ENCODE measurements around the gene CDH23.

Gene CDH23

GRCh38 chr10:71799608-71800453 is 403.1 kb downstream of the CDH23 start:
- no peak overlapping the region for H3K4me3 ChIP-seq (ENCODE audit: low read depth, low read length)
- no peak for DNase-seq (ENCODE audit: low read depth)
- TF ChIP-seq, protein P1, sequence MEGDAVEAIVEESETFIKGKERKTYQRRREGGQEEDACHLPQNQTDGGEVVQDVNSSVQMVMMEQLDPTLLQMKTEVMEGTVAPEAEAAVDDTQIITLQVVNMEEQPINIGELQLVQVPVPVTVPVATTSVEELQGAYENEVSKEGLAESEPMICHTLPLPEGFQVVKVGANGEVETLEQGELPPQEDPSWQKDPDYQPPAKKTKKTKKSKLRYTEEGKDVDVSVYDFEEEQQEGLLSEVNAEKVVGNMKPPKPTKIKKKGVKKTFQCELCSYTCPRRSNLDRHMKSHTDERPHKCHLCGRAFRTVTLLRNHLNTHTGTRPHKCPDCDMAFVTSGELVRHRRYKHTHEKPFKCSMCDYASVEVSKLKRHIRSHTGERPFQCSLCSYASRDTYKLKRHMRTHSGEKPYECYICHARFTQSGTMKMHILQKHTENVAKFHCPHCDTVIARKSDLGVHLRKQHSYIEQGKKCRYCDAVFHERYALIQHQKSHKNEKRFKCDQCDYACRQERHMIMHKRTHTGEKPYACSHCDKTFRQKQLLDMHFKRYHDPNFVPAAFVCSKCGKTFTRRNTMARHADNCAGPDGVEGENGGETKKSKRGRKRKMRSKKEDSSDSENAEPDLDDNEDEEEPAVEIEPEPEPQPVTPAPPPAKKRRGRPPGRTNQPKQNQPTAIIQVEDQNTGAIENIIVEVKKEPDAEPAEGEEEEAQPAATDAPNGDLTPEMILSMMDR (IDR thresholded peaks at IDR 0.05; ENCODE audit: control insufficient read depth, extremely low read depth, insufficient read depth) = no peak

- DNase-seq (ENCODE audit: low read depth) = no peak
- TF ChIP-seq, protein P1 (IDR thresholded peaks at IDR 0.05; ENCODE audit: control insufficient read depth, extremely low read depth, insufficient read depth) = no peak
- H3K4me3 ChIP-seq (ENCODE audit: low read depth, low read length) = no peak overlapping the region
Observed at GRCh38 chr10:71801361-71801760, 404.6 kb downstream of the CDH23 start.

GRCh38 chr10:71802235-71802634 is 405.5 kb downstream of the CDH23 start:
- H3K4me3 ChIP-seq (ENCODE audit: low read depth, low read length) = no peak overlapping the region
- TF ChIP-seq, protein P1 (IDR thresholded peaks at IDR 0.05; ENCODE audit: control insufficient read depth, extremely low read depth, insufficient read depth) = no peak
- DNase-seq (ENCODE audit: low read depth) = no peak

GRCh38 chr10:71802715-71803488 is 406.2 kb downstream of the CDH23 start:
- no peak for DNase-seq (ENCODE audit: low read depth)
- no peak overlapping the region for H3K4me3 ChIP-seq (ENCODE audit: low read depth, low read length)
- TF ChIP-seq, protein P1 (IDR thresholded peaks at IDR 0.05; ENCODE audit: control insufficient read depth, extremely low read depth, insufficient read depth) = no peak

DNA sequence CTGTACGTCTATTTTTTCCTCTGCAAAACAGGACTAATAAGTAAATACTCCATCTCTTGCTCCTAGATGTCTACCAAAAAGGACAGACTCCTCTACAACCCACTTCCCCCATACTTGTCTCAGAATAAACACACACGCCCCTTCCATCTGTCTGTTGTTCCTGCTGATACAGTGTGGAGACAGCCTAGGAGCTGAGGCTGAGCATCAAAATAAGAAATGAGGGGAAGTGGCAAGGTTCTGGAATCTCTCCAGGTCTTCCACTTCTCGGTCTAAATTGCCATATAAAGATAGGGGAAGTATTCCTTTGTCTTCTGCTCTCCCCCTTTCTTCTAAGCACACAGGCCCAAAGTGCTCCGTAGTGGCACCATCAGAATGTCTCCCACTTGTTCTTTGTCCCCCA is 407.4 kb downstream of the CDH23 start:
- H3K4me3 ChIP-seq (ENCODE audit: low read depth, low read length) = no peak overlapping the region
- TF ChIP-seq, protein P1 (IDR thresholded peaks at IDR 0.05; ENCODE audit: control insufficient read depth, extremely low read depth, insufficient read depth) = no peak
- DNase-seq (ENCODE audit: low read depth) = no peak

GRCh38 chr10:71805776-71806703 is 409.3 kb downstream of the CDH23 start:
- no peak for DNase-seq (ENCODE audit: low read depth)
- H3K4me3 ChIP-seq (ENCODE audit: low read depth, low read length) = no peak overlapping the region
- TF ChIP-seq, protein P1 (IDR thresholded peaks at IDR 0.05; ENCODE audit: control insufficient read depth, extremely low read depth, insufficient read depth) = no peak
